ENCODE measurements around the gene NDE1.

DNA sequence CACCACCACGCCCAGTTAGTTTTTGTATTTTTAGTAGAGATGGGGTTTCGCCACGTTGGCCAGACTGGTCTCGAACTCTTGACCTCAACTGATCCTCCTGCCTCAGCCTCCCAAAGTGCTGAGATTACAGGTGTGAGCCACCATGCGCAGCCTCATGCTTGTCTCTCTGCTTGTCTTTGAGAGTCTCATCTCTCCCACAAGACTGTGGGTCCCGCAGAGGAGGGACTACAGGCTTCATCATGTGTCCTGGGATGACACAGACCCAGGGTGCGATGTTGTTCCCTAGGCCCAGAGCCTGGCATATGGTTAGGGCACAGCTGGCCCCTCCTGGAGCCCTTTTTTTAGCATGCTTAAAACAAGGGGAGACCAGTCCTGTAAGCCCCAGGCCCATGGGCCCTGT is 101.9 kb downstream of the NDE1 start:
- no peak for TF ChIP-seq POLR2A (IDR thresholded peaks at IDR 0.05)
- TF ChIP-seq POLR2AphosphoS5 (IDR thresholded peaks at IDR 0.05) = no peak
